HepG2 (cell line): ENCODE results near the gene ZNFX1. TPM values are rescaled to one million over a fixed set of nuclear protein-coding genes. Genes with fewer than 3 reads are reported as not detected.

ENCODE experiments used
- AKAP8 ChIP-seq: sonication (generic); formaldehyde crosslinking; IDR thresholded peaks from 2 replicates; pipeline ENCODE4 v1.5.1; 2020; ENCODE audit warnings: mild to moderate bottlenecking, missing genetic modification reagents
- ARID3A ChIP-seq: IDR thresholded peaks from 2 replicates; pipeline ENCODE4 v1.6.1; 2012; ENCODE audit warnings: low read depth, low read length, improper control_type of control experiment
- ATRX ChIP-seq: sonication (generic); formaldehyde crosslinking; IDR thresholded peaks from 2 replicates; pipeline ENCODE4 v1.4.0; 2020; ENCODE audit warnings: missing genetic modification reagents, borderline replicate concordance
- EEA1 ChIP-seq: sonication (generic); formaldehyde crosslinking; IDR thresholded peaks from 2 replicates; pipeline ENCODE4 v1.5.1; 2020; ENCODE audit warnings: mild to moderate bottlenecking, missing genetic modification reagents, borderline replicate concordance
- FUBP1 ChIP-seq: sonication (generic); formaldehyde crosslinking; IDR thresholded peaks from 2 replicates; pipeline ENCODE4 v1.5.1; 2020; ENCODE audit warnings: missing genetic modification reagents, mild to moderate bottlenecking, borderline replicate concordance
- HIVEP1 ChIP-seq: sonication (generic); formaldehyde crosslinking; IDR thresholded peaks from 2 replicates; pipeline ENCODE4 v1.4.0; 2020; ENCODE audit warnings: mild to moderate bottlenecking, missing genetic modification reagents
- KDM2A ChIP-seq: sonication (generic); formaldehyde crosslinking; IDR thresholded peaks from 2 replicates; pipeline ENCODE4 v1.4.0; 2020; ENCODE audit warnings: low read depth, missing genetic modification reagents, borderline replicate concordance
- POLR2AphosphoS2 ChIP-seq: IDR thresholded peaks from 2 replicates; pipeline ENCODE4 v1.6.1; 2011; ENCODE audit warnings: low read depth, low read length, improper control_type of control experiment
- SMC3 ChIP-seq: IDR thresholded peaks from 2 replicates; pipeline ENCODE4 v1.6.1; 2011; ENCODE audit warnings: low read length, improper control_type of control experiment
- SNAPC2 ChIP-seq: sonication (generic); formaldehyde crosslinking; IDR thresholded peaks from 2 replicates; pipeline ENCODE4 v1.8.1; 2022; ENCODE audit warnings: mild to moderate bottlenecking, missing genetic modification reagents
- TBL1XR1 ChIP-seq: fragments of 150-350 bp; IDR thresholded peaks from 2 replicates; pipeline ENCODE4 v1.6.1; 2014; ENCODE audit warnings: borderline replicate concordance, low read length; ENCODE audit not compliant: partially characterized antibody
- TBX3 ChIP-seq: fragments of 450-650 bp; IDR thresholded peaks from 2 replicates; pipeline ENCODE4 v1.6.1; 2017; ENCODE audit warnings: antibody characterized with exemption, mild to moderate bottlenecking, inconsistent platforms, borderline replicate concordance
- ZBTB1 ChIP-seq: sonication (generic); formaldehyde crosslinking; IDR thresholded peaks from 2 replicates; pipeline ENCODE4 v1.4.0; 2020; ENCODE audit warnings: missing genetic modification reagents, borderline replicate concordance
- ZBTB8A ChIP-seq: sonication (generic); formaldehyde crosslinking; IDR thresholded peaks from 2 replicates; pipeline ENCODE4 v1.4.0; 2020; ENCODE audit warnings: mild to moderate bottlenecking, low read depth, missing genetic modification reagents, borderline replicate concordance
- ZFP36 ChIP-seq: fragments of 150-350 bp; IDR thresholded peaks from 2 replicates; pipeline ENCODE4 v1.6.1; 2018; ENCODE audit warnings: borderline replicate concordance, low read length, low read depth; ENCODE audit not compliant: partially characterized antibody
- ZFP41 ChIP-seq: sonication (generic); formaldehyde crosslinking; IDR thresholded peaks from 2 replicates; pipeline ENCODE4 v1.4.0; 2020; ENCODE audit warnings: mild to moderate bottlenecking, missing genetic modification reagents, borderline replicate concordance
- ZNF331 ChIP-seq: sonication (generic); formaldehyde crosslinking; IDR thresholded peaks from 2 replicates; pipeline ENCODE4 v1.4.0; 2020; ENCODE audit warnings: missing genetic modification reagents
- ZNF512 ChIP-seq: sonication (generic); formaldehyde crosslinking; IDR thresholded peaks from 2 replicates; pipeline ENCODE4 v1.4.0; 2020; ENCODE audit warnings: mild to moderate bottlenecking, missing genetic modification reagents
- ZNF512B ChIP-seq: sonication (generic); formaldehyde crosslinking; IDR thresholded peaks from 2 replicates; pipeline ENCODE4 v1.5.1; 2020; ENCODE audit warnings: missing genetic modification reagents, mild to moderate bottlenecking, borderline replicate concordance
- ZNF552 ChIP-seq: sonication (generic); formaldehyde crosslinking; IDR thresholded peaks from 2 replicates; pipeline ENCODE4 v1.9.0; 2022; ENCODE audit warnings: missing genetic modification reagents, mild to moderate bottlenecking, borderline replicate concordance
- ZNF777 ChIP-seq: sonication (generic); formaldehyde crosslinking; IDR thresholded peaks from 2 replicates; pipeline ENCODE4 v1.4.0; 2020; ENCODE audit warnings: missing genetic modification reagents
- polyA plus RNA-seq, 8 experiments: library from polyadenylated mRNA; depleted of rRNA in 3 of 8; stranded (reverse) in 7 of 8; unstranded in 1 of 8; fragments of >200 nt; fragmentation: Illumina TruSeq in 4 of 8; extraction: Trizol in 4 of 8; gene quantifications; 2 replicates each; pipeline versions ENCODE4 v1.2.1 to v1.2.3, GENCODE V29; 2011 to 2016; ENCODE audit warnings: low read depth in 4 of 8, missing spikeins in 1 of 8, mixed read lengths in 1 of 8; ENCODE audit not compliant: insufficient read depth in 1 of 8
- total RNA-seq, 5 experiments: library from RNA; depleted of rRNA; stranded (reverse); fragments of >200 nt; fragmentation: Illumina TruSeq; extraction: Trizol; gene quantifications; 2 replicates each; pipeline ENCODE4 v1.2.3, GENCODE V29; 2016; ENCODE audit warnings: low read depth in 1 of 5

Gene ZNFX1
- total and polyA plus RNA-seq, 2 of the 13 experiments (the other 11 are each of a cell fraction or from before 2014, with no cell fraction given) = 2.9 to 11.1 TPM

GRCh38 chr20:49245921-49246740 is 31.7 kb downstream of the ZNFX1 start (continued):
- TF ChIP-seq POLR2AphosphoS2 (peak; percentile 30; the same call in 1 of the 2 replicates), EEA1 (CRISPR knock-in tag) (no peak), ARID3A (peak; percentile 57), ZFP41 (no peak), TBX3 (no peak), AKAP8 (no peak), SMC3 (peak; percentile 74), ZNF512 (CRISPR knock-in tag) (no peak), FUBP1 (CRISPR knock-in tag) (no peak), ZBTB1 (no peak), ZNF331 (0 out of 2 replicates have a peak, but pooled peaks have one; percentile 40), ATRX (CRISPR knock-in tag) (no peak), ZBTB8A (no peak), HIVEP1 (CRISPR knock-in tag) (no peak; the same call in 1 of the 2 replicates), SNAPC2 (CRISPR knock-in tag) (0 out of 2 replicates have a peak, but pooled peaks have one; percentile 33), ZNF777 (CRISPR knock-in tag) (no peak), ZNF552 (CRISPR knock-in tag) (no peak), KDM2A (CRISPR knock-in tag) (peak; percentile 46; the same call in 1 of the 2 replicates), ZNF512B (CRISPR knock-in tag) (no peak), TBL1XR1 (no peak), ZFP36 (no peak)
